H9 (cell line): ENCODE data around the gene NT5DC1. TPM values are rescaled to one million over a fixed set of nuclear protein-coding genes. Genes with fewer than 3 reads are reported as not detected.

Experiments used
- DNase-seq: peaks from one replicate; pipeline ENCODE4 v3.0.0-alpha.2; 2017
- H2AFZ ChIP-seq: one replicate; pipeline ENCODE4 v1.6.1; 2013; ENCODE audit warnings: mild to moderate bottlenecking, low read length, control low read depth, moderate library complexity
- H2AK5ac ChIP-seq: 2 replicates; pipeline ENCODE4 v1.6.1; 2013; ENCODE audit warnings: low read length, control low read depth, mixed read lengths; ENCODE audit not compliant: insufficient read length
- H2BK120ac ChIP-seq: one replicate; pipeline ENCODE4 v1.6.1; 2013; ENCODE audit warnings: low read depth, mild to moderate bottlenecking, low read length, control low read depth, inconsistent platforms; ENCODE audit not compliant: poor library complexity, severe bottlenecking
- H2BK12ac ChIP-seq: 2 replicates; pipeline ENCODE4 v1.6.1; 2013; ENCODE audit warnings: low read length, control low read depth, mixed read lengths, low read depth; ENCODE audit not compliant: insufficient read length
- H2BK15ac ChIP-seq: 2 replicates; pipeline ENCODE4 v1.6.1; 2013; ENCODE audit warnings: low read depth, low read length, control low read depth
- H2BK20ac ChIP-seq: one replicate; pipeline ENCODE4 v1.6.1; 2013; ENCODE audit warnings: low read depth, mild to moderate bottlenecking, low read length, control low read depth, inconsistent platforms; ENCODE audit not compliant: poor library complexity, severe bottlenecking
- H2BK5ac ChIP-seq: 2 replicates; pipeline ENCODE4 v1.6.1; 2013; ENCODE audit warnings: low read length, control low read depth, mixed read lengths; ENCODE audit not compliant: insufficient read length
- H3K14ac ChIP-seq: 2 replicates; pipeline ENCODE4 v1.6.1; 2013; ENCODE audit warnings: low read length, control low read depth; ENCODE audit not compliant: insufficient read depth
- H3K18ac ChIP-seq: 2 replicates; pipeline ENCODE4 v1.6.1; 2013; ENCODE audit warnings: low read depth, mild to moderate bottlenecking, mixed read lengths, low read length, control low read depth; ENCODE audit not compliant: insufficient read length
- H3K23ac ChIP-seq: 2 replicates; pipeline ENCODE4 v1.6.1; 2013; ENCODE audit warnings: low read length, control low read depth, mixed read lengths, low read depth; ENCODE audit not compliant: insufficient read length
- H3K23me2 ChIP-seq: 2 replicates; pipeline ENCODE4 v1.6.1; 2013; ENCODE audit warnings: low read depth, mild to moderate bottlenecking, mixed read lengths, low read length, control low read depth; ENCODE audit not compliant: insufficient read length, poor library complexity, severe bottlenecking
- H3K27ac ChIP-seq: 2 replicates; pipeline ENCODE4 v1.5.1; 2013; ENCODE audit warnings: low read length, control low read depth, mixed read lengths, low read depth; ENCODE audit not compliant: insufficient read length
- H3K27me3 ChIP-seq: 2 replicates; pipeline ENCODE4 v1.6.1; 2013; ENCODE audit warnings: low read length, control low read depth, inconsistent platforms; ENCODE audit not compliant: insufficient read depth
- H3K4ac ChIP-seq: 2 replicates; pipeline ENCODE4 v1.6.1; 2013; ENCODE audit warnings: low read depth, mild to moderate bottlenecking, control low read depth, inconsistent platforms, low read length, moderate library complexity
- H3K4me1 ChIP-seq: 2 replicates; pipeline ENCODE4 v1.6.1; 2013; ENCODE audit warnings: low read length, control low read depth, inconsistent platforms; ENCODE audit not compliant: insufficient read depth
- H3K4me2 ChIP-seq: 2 replicates; pipeline ENCODE4 v1.6.1; 2013; ENCODE audit warnings: low read length, control low read depth, mixed read lengths; ENCODE audit not compliant: insufficient read length, insufficient read depth
- H3K56ac ChIP-seq: 2 replicates; pipeline ENCODE4 v1.6.1; 2013; ENCODE audit warnings: low read depth, mild to moderate bottlenecking, mixed read lengths, low read length, control low read depth; ENCODE audit not compliant: insufficient read length
- H3K79me1 ChIP-seq: 2 replicates; pipeline ENCODE4 v1.6.1; 2013; ENCODE audit warnings: low read depth, mild to moderate bottlenecking, moderate library complexity, low read length, control low read depth, inconsistent platforms; ENCODE audit not compliant: insufficient read depth, poor library complexity, severe bottlenecking
- H3K79me2 ChIP-seq: 2 replicates; pipeline ENCODE4 v1.6.1; 2013; ENCODE audit warnings: low read length, control low read depth, inconsistent platforms; ENCODE audit not compliant: insufficient read depth
- H3K9ac ChIP-seq: 2 replicates; pipeline ENCODE4 v1.6.1; 2013; ENCODE audit warnings: low read length, control low read depth, mixed read lengths; ENCODE audit not compliant: insufficient read length; ENCODE audit errors: extremely low read depth
- H3K9me3 ChIP-seq: one replicate; pipeline ENCODE4 v1.6.1; 2013; ENCODE audit warnings: low read depth, low read length, inconsistent platforms; ENCODE audit not compliant: control insufficient read depth
- H3T11ph ChIP-seq: one replicate; pipeline ENCODE4 v1.6.1; 2013; ENCODE audit warnings: mild to moderate bottlenecking, low read length, control low read depth, inconsistent platforms
- H4K20me1 ChIP-seq: one replicate; pipeline ENCODE4 v1.6.1; 2013; ENCODE audit not compliant: control insufficient read depth, insufficient read length, insufficient read depth
- H4K5ac ChIP-seq: 2 replicates; pipeline ENCODE4 v1.6.1; 2013; ENCODE audit warnings: low read depth, mild to moderate bottlenecking, mixed read lengths, low read length, control low read depth; ENCODE audit not compliant: insufficient read length
- H4K8ac ChIP-seq: replicated peaks from 2 replicates; pipeline ENCODE4 v1.6.1; 2013; ENCODE audit warnings: low read length, control low read depth, mixed read lengths, low read depth; ENCODE audit not compliant: insufficient read length
- H4K91ac ChIP-seq: 2 replicates; pipeline ENCODE4 v1.6.1; 2013; ENCODE audit warnings: low read depth, mild to moderate bottlenecking, moderate library complexity, mixed read lengths, low read length, control low read depth; ENCODE audit not compliant: insufficient read length
- H3K27ac Mint-ChIP-seq, 3 experiments: 2 replicates in 2 of 3; 3 replicates in 1 of 3; pipeline ENCODE4 v1.8.0; 2020 to 2021; ENCODE audit warnings: mixed read lengths in 3 of 3, mild to moderate bottlenecking in 1 of 3, moderate library complexity in 1 of 3
- H3K27me3 Mint-ChIP-seq: 2 replicates; pipeline ENCODE4 v1.8.0; 2021; ENCODE audit warnings: low read depth, mild to moderate bottlenecking, moderate library complexity, mixed read lengths
- H3K36me3 Mint-ChIP-seq, 3 experiments: 2 replicates in 2 of 3; 3 replicates in 1 of 3; pipeline ENCODE4 v1.8.0; 2020 to 2021; ENCODE audit warnings: low read depth in 3 of 3, mixed read lengths in 3 of 3; ENCODE audit not compliant: insufficient read depth in 1 of 3
- H3K4me1 Mint-ChIP-seq, 2 experiments: 2 replicates each; pipeline ENCODE4 v1.8.0; 2020; ENCODE audit warnings: mixed read lengths in 2 of 2
- H3K4me3 Mint-ChIP-seq, 2 experiments: 2 replicates in 1 of 2; 3 replicates in 1 of 2; pipeline ENCODE4 v1.8.0; 2020 to 2021; ENCODE audit warnings: mild to moderate bottlenecking in 2 of 2, mixed read lengths in 2 of 2, moderate library complexity in 1 of 2
- H3K9me3 Mint-ChIP-seq, 2 experiments: 2 replicates in 1 of 2; 3 replicates in 1 of 2; pipeline ENCODE4 v1.8.0; 2020; ENCODE audit warnings: mild to moderate bottlenecking in 2 of 2, mixed read lengths in 2 of 2, moderate library complexity in 1 of 2
- WGBS: extraction: QIAGEN DNeasy Blood & Tissue Kit; methylation state at CpG from one replicate; pipeline ENCODE4 v1.1.7; 2013; ENCODE audit warnings: missing lambda C conversion rate, low lambda C conversion rate, mixed read lengths; ENCODE audit not compliant: insufficient read length; ENCODE audit errors: extremely low coverage; 5-methylcytosine and 5-hydroxymethylcytosine counted together
- total RNA-seq: library from RNA; stranded (reverse); gene quantifications from 2 replicates; pipeline ENCODE4 v1.2.1, GENCODE V29; 2021
- TF ChIP-seq, protein P1 (sequence below): fragments of 200-600 bp; sonication (generic); conservative IDR thresholded peaks from 3 replicates; pipeline ENCODE4 v1.8.0; 2021; ENCODE audit warnings: antibody characterized with exemption, mild to moderate bottlenecking

Gene NT5DC1
- total RNA-seq, 1 experiment from 2014 or later: 64.9 TPM

- no peaks in the 10 kb centered on the region for H3K79me2 ChIP-seq
- H4K5ac ChIP-seq: no peak overlapping the region
- Mint-ChIP-seq H3K4me1 (peaks cover 0 to 1% of the 10 kb centered on the region in 2 experiments; a peak in 2 of 4 replicates), H3K4me3 (no peak overlapping the region), H3K9me3 (no peaks in the 10 kb centered on the region), H3K36me3 (peaks cover 0 to 21% (median 14%) of the 10 kb centered on the region in 3 experiments; a peak in 4 of 7 replicates), H3K27ac (no peak overlapping the region), H3K27me3 (no peaks in the 10 kb centered on the region)
- no peaks in the 10 kb centered on the region for H3K79me1 ChIP-seq
- no peaks in the 10 kb centered on the region for H3K27me3 ChIP-seq
- no peak overlapping the region for H3K14ac ChIP-seq
- H4K20me1 ChIP-seq: no peaks in the 10 kb centered on the region
- TF ChIP-seq, protein P1, sequence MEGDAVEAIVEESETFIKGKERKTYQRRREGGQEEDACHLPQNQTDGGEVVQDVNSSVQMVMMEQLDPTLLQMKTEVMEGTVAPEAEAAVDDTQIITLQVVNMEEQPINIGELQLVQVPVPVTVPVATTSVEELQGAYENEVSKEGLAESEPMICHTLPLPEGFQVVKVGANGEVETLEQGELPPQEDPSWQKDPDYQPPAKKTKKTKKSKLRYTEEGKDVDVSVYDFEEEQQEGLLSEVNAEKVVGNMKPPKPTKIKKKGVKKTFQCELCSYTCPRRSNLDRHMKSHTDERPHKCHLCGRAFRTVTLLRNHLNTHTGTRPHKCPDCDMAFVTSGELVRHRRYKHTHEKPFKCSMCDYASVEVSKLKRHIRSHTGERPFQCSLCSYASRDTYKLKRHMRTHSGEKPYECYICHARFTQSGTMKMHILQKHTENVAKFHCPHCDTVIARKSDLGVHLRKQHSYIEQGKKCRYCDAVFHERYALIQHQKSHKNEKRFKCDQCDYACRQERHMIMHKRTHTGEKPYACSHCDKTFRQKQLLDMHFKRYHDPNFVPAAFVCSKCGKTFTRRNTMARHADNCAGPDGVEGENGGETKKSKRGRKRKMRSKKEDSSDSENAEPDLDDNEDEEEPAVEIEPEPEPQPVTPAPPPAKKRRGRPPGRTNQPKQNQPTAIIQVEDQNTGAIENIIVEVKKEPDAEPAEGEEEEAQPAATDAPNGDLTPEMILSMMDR: no peak
- H3K4me1 ChIP-seq: no peaks in the 10 kb centered on the region
- H2BK5ac ChIP-seq: no peak overlapping the region
- H3K56ac ChIP-seq: no peak overlapping the region
- H3K23me2 ChIP-seq: no peaks in the 10 kb centered on the region
- no peak overlapping the region for H4K8ac ChIP-seq
- no CpG with 5 or more reads among the region's 3 CpGs for WGBS
- no peak overlapping the region for H4K91ac ChIP-seq
- H3K4ac ChIP-seq: no peak overlapping the region
- no peak overlapping the region for H2BK15ac ChIP-seq
- H3K9ac ChIP-seq: no peak overlapping the region
- no peak overlapping the region for H2BK12ac ChIP-seq
- no peak overlapping the region for H2BK120ac ChIP-seq
- H3K18ac ChIP-seq: no peak overlapping the region
- H3K4me2 ChIP-seq: no peak overlapping the region
- no peak overlapping the region for H2AK5ac ChIP-seq
- DNase-seq: no peak
- H2BK20ac ChIP-seq: no peak overlapping the region
- H3K9me3 ChIP-seq: no peaks in the 10 kb centered on the region
- no peak overlapping the region for H3K27ac ChIP-seq
- H3K23ac ChIP-seq: no peak overlapping the region
- H2AFZ ChIP-seq: no peak overlapping the region
- H3T11ph ChIP-seq: no peak overlapping the region
Observed at GRCh38 chr6:116234689-116235088, 134.0 kb downstream of the NT5DC1 start.
